Adipocyte (in vitro differentiated cells): ENCODE results near the gene TOMM5.
"Not testable (repeated sequence)": the region's sequence is repeated elsewhere in the genome, so short reads cannot be mapped to it uniquely, and the experiment has no call there.

Experiments
- DNase-seq: peaks from one replicate; pipeline ENCODE4 v3.0.0-alpha.2; 2015; ENCODE audit warnings: low read depth
- H3K27me3 ChIP-seq: replicated peaks from 2 replicates; pipeline ENCODE4 v1.7.0; 2013; ENCODE audit warnings: mild to moderate bottlenecking, low read length, moderate library complexity; ENCODE audit not compliant: control insufficient read depth, insufficient read depth
- H3K36me3 ChIP-seq: 2 replicates; pipeline ENCODE4 v1.7.0; 2013; ENCODE audit warnings: low read length, mild to moderate bottlenecking, moderate library complexity; ENCODE audit not compliant: control insufficient read depth, insufficient read depth, severe bottlenecking
- H3K4me1 ChIP-seq: 2 replicates; pipeline ENCODE4 v1.7.0; 2013; ENCODE audit warnings: mild to moderate bottlenecking, low read length, moderate library complexity; ENCODE audit not compliant: control insufficient read depth, insufficient read depth
- H3K4me3 ChIP-seq: 2 replicates; pipeline ENCODE4 v1.7.0; 2013; ENCODE audit warnings: mild to moderate bottlenecking, low read length, moderate library complexity
- H3K9ac ChIP-seq: 2 replicates; pipeline ENCODE4 v1.7.0; 2013; ENCODE audit warnings: mild to moderate bottlenecking, low read length, moderate library complexity
- H3K9me3 ChIP-seq: 2 replicates; pipeline ENCODE4 v1.7.0; 2013; ENCODE audit warnings: mild to moderate bottlenecking, low read length, moderate library complexity; ENCODE audit not compliant: control insufficient read depth

The TOMM5 gene

DNA sequence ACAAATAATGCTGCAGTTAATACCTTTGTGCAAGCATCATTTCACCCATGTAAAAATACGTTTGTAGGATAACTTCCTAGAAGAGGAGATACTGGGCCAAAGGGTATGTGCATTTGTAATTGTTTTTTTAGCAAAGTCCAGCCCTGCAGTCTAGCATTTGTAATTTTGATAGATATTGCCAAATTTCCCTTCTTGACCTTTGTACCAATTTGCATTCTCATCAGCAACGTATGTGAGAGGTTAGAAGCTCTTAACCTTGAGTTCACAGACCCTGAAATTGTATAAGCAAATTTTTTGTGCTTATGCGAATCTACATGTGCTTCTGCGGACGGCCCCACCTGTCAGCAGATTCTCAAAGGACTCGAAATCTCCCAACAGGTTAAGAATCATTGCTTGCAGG, 18.6 kb upstream of the TOMM5 start:
- no peak overlapping the region for H3K9ac ChIP-seq
- no peaks in the 10 kb centered on the region for H3K36me3 ChIP-seq
- H3K4me3 ChIP-seq = no peak overlapping the region
- H3K4me1 ChIP-seq = peaks cover 25% of the 10 kb centered on the region
- H3K9me3 ChIP-seq = no peaks in the 10 kb centered on the region
- H3K27me3 ChIP-seq = no peaks in the 10 kb centered on the region
- no peak for DNase-seq

- DNase-seq = no peak
- Histone ChIP-seq H3K4me3 (no peak overlapping the region), H3K27me3 (no peaks in the 10 kb centered on the region), H3K36me3 (no peaks in the 10 kb centered on the region), H3K4me1 (peaks cover 30% of the 10 kb centered on the region), H3K9me3 (no peaks in the 10 kb centered on the region), H3K9ac (no peak overlapping the region)
Observed at GRCh38 chr9:37609735-37610397, 17.5 kb upstream of the TOMM5 start.

DNA sequence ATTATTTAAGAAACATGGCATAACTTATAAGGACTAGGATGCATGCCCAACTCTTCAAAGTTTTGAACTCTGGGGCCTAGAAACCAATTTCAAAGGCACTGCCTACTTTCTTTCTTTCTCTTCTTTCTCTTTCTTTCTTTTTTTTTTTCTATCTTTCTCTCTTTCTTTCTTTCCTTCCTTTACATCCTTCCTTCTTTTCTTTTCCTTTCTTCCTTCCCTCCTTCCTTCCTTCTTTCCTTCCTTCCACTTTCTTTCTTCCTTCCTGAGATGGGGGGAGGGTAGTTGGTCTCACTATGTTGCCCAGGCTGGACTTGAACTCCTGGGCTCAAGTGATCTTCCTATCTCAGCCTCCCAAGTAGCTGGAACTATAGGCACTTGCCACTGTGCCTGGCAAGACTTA, 15.9 kb upstream of the TOMM5 start:
- no peaks in the 10 kb centered on the region for H3K36me3 ChIP-seq
- no peak for DNase-seq

DNA sequence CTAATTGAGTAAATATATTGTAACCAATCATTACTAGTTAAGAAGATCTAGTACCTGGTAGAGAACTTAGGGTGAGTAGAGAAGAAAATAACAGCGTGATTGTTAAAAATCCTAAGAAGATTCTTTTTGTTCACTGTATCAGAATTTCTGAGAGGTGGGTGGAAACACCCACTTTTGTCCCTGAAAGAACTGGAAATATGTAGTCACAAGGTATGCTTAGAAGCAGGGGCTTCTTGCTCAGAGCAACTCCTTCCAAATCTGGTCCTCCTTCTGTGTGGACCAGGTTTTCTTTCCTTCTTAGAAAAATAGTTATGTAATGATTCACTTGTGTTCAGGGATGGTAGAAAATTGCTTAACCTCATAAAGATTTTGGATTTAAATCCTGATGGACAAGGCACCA, 11.9 kb upstream of the TOMM5 start:
- no peak for DNase-seq
- H3K4me3 ChIP-seq = peak overlapping the region; percentile 22
- peaks cover 30% of the 10 kb centered on the region for H3K4me1 ChIP-seq
- H3K9ac ChIP-seq = no peak overlapping the region
- H3K9me3 ChIP-seq = no peaks in the 10 kb centered on the region
- no peaks in the 10 kb centered on the region for H3K36me3 ChIP-seq
- no peaks in the 10 kb centered on the region for H3K27me3 ChIP-seq

More for the DNA sequence above, 15.9 kb upstream of the TOMM5 start:
- Histone ChIP-seq H3K4me3 (no peak overlapping the region), H3K4me1 (peaks cover 45% of the 10 kb centered on the region), H3K9ac (no peak overlapping the region), H3K27me3 (no peaks in the 10 kb centered on the region), H3K9me3 (no peaks in the 10 kb centered on the region)

DNA sequence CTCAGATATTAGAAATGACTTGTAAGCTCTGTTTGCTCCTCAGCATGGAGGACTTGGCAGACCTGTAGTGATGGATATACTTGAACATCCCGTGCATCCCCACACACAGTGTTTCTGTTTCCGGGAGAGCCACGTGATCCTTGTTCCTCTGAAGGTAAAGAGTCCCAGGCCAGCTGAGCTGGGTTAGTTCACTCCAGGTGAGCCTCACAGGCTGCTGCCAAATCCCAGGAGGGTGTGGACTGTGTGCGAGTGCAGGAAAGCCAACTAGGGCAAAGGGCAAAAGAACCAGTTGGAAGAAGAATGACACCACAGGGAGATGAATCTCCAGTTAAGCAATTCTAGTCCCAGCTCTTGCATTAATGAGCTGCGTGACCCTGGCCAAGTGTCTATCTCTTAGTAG, 10.4 kb upstream of the TOMM5 start:
- no peaks in the 10 kb centered on the region for H3K36me3 ChIP-seq

GRCh38 chr9:37602061-37602460, 9.7 kb upstream of the TOMM5 start:
- H3K9ac ChIP-seq, H3K4me3 ChIP-seq, H3K9me3 ChIP-seq, H3K27me3 ChIP-seq, DNase-seq, H3K36me3 ChIP-seq: not testable (repeated sequence)
- peaks cover 30% of the 10 kb centered on the region for H3K4me1 ChIP-seq

More for the DNA sequence above, 10.4 kb upstream of the TOMM5 start:
- H3K27me3 ChIP-seq = no peaks in the 10 kb centered on the region
- no peak for DNase-seq
- no peaks in the 10 kb centered on the region for H3K9me3 ChIP-seq
- H3K4me3 ChIP-seq = peak overlapping the region; percentile 71
- peaks cover 30% of the 10 kb centered on the region for H3K4me1 ChIP-seq
- no peak overlapping the region for H3K9ac ChIP-seq

GRCh38 chr9:37596504-37596903, 4.1 kb upstream of the TOMM5 start:
- H3K4me3 ChIP-seq = no peak overlapping the region
- no peaks in the 10 kb centered on the region for H3K27me3 ChIP-seq
- no peaks in the 10 kb centered on the region for H3K36me3 ChIP-seq
- H3K4me1 ChIP-seq = peaks cover 16% of the 10 kb centered on the region
- DNase-seq = no peak
- no peaks in the 10 kb centered on the region for H3K9me3 ChIP-seq
- H3K9ac ChIP-seq = no peak overlapping the region

DNA sequence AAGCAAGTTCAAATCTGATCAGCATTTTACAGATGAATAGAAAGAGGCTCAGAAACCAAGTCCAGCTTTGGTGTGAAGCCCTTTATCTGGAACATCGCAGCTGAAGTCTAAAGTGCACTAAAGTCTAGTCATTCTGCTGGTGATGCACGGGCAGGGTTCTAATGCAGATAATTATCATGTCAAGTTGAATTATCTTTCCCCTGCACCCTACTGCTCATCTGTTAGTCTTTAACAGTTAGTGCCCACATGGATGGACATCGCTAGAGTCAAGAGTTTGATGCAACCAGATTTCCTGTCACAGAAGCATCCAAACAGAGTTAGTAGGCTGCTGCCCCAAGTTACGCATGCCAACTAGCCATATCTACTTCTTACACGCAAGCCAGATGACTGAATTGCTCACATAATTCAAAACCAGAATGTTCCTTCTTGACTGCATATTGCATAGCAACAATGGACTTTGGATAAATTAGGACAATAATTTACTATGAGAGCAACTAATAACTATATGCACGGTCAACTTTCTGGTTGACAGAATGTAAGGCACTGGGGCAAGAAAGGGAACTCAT, 1.6 kb upstream of the TOMM5 start:
- Histone ChIP-seq H3K4me1 (peaks cover 33% of the 10 kb centered on the region), H3K9ac (no peak overlapping the region), H3K36me3 (peaks cover 3% of the 10 kb centered on the region), H3K4me3 (peak overlapping the region; percentile 1), H3K9me3 (no peaks in the 10 kb centered on the region), H3K27me3 (no peaks in the 10 kb centered on the region)
- no peak for DNase-seq

GRCh38 chr9:37587521-37587920, 4.9 kb downstream of the TOMM5 start:
- Histone ChIP-seq H3K27me3 (no peaks in the 10 kb centered on the region), H3K9me3 (no peaks in the 10 kb centered on the region), H3K4me3 (no peak overlapping the region), H3K9ac (no peak overlapping the region), H3K4me1 (peaks cover 29% of the 10 kb centered on the region), H3K36me3 (peaks cover 65% of the 10 kb centered on the region)
- DNase-seq = no peak

- Histone ChIP-seq H3K4me3 (no peak overlapping the region), H3K9me3 (no peaks in the 10 kb centered on the region), H3K27me3 (no peaks in the 10 kb centered on the region), H3K9ac (no peak overlapping the region), H3K36me3 (peaks cover 77% of the 10 kb centered on the region), H3K4me1 (peaks cover 15% of the 10 kb centered on the region)
- no peak for DNase-seq
Observed at GRCh38 chr9:37583522-37584121, 8.8 kb downstream of the TOMM5 start.

DNA sequence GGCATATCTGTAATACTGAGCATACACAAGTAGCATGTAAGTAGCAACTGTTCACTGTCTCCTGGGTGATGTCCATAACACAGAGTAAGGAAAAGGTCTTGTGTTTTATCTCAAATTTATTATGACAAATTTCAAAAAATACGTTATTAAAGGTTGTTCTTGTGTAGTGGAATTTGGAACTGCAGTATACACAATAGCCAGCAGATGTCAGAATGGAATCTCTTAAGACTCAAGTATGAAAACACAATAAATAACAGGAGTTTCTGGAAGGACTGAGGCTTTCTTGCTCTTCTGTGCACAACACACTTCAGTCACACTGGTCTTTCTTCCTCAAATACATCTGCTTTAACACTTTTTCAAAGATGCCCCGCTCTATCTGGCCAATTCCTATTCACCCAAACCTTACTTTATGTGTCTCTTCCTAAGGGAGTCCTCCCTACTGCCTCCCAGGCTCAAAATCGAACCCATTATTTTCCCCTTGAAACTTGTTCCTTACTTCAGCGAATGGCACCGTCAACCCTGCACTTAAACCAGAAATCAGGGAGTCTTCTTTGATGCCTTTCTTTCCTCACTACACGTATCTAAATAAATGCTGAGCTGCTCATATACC, 9.7 kb downstream of the TOMM5 start:
- H3K9ac ChIP-seq = no peak overlapping the region
- no peak overlapping the region for H3K4me3 ChIP-seq
- H3K27me3 ChIP-seq = no peaks in the 10 kb centered on the region
- peaks cover 67% of the 10 kb centered on the region for H3K36me3 ChIP-seq
- peaks cover 18% of the 10 kb centered on the region for H3K4me1 ChIP-seq
- no peaks in the 10 kb centered on the region for H3K9me3 ChIP-seq
- DNase-seq = peak; percentile 87
